HL-60/S4 treated with retinoic acid at 250 ng/mL for 4 days and 3 days (cell line): ENCODE data around the gene FSTL1.

Experiments
- in situ Hi-C: fragments of 300-500 bp; cut with MboI; formaldehyde crosslinking; loops from 2 replicates; pipeline ENCODE4 v1.7.0; 2022; ENCODE audit warnings: low sequenced_read_pairs

The FSTL1 gene

DNA sequence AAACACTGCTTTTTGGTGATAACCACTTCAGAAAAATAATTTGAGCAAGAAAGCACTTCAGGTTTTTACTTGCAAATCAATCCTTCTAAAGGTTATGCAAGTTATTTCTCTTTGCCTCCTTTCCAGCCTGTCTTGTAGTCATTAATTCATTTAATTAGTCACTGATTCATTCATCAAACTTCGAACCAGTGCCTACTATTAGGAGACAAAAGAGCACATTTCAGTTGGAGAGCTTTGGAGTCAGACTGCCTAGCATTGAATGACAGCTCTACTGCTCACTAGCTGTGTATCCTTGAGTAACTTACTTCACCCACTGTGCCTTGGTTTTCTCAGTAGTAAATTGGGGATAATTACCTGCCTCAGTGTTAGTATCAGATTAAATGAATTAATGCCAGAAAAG lies 86.7 kb downstream of the FSTL1 start:
- in situ Hi-C loops, result no loop called here

DNA sequence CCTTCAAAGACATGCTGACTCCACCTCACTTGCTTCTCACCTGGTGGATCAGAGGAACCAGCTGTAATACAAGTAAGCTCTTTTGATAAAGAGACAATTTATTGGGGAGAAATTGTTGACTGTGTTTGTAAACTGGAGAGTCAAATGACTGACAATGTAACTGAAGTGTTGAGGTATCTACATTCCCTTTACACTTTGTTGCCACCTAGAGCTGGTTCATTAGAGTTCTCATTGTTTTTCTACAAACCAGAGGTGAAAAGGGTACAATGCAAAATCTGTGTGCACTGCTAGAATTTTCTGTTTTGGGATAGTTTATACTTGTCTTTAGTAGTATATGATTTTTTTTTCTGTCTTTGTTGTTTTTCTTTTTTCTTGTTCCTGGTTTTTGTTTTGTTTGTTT lies 93.0 kb downstream of the FSTL1 start:
- in situ Hi-C loops, result no loop called here

DNA sequence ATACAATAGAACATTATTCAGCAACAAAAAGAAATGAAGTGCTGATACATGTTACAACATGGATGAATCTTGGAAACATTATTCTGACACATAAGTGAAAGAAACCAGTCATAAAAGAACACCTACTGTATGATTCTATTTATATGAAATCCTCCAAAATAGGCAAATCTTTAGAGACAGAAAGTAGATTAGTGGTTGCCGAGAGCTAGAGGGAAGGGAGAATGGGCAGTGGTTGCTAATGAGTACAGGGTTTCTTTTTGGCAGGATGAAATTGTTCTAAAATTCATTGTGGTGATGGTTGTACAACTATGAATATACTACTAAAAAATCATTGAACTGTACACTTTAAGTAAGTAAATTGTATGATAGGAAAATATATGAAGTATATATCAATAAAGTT lies 95.3 kb downstream of the FSTL1 start:
- in situ Hi-C loops, result no loop called here

DNA sequence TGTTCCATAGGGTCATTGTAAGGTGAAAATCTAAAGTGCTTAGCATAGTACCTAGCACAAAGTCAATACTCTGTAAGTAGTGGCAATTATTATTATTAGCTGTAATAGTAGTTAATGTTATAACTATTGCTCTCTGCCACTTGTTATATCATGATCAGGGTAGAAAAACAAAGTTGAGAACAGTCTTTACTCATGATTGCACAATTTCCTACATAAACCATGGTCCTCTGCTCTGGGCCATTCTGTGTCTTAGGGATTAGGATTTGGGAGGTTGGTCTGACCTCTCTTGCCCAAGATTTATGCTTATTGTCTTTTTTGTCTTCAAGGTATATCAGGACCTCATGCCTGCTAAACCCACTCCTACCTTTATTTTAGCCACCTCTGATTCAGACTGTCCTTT lies 97.3 kb downstream of the FSTL1 start:
- in situ Hi-C loops, result no loop called here

DNA sequence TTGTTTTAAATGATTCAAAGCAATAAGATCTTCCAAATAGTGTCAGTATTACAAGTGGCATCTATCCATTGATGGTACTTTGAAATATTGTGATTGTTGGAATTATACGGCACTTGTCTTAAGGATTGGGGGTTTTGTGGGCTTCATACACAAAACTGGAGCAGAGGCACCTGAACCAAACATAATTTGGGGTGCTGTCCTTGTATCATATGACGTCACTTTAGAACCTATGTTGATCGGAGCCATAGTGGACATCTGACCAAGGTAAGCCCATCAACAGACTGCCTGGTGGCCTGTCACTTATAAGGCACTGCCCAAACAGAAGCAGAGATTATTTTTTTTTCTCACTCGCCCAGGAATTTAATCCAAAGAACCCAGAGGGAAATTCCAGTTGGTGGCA lies 98.8 kb downstream of the FSTL1 start:
- in situ Hi-C loops, result no loop called here

DNA sequence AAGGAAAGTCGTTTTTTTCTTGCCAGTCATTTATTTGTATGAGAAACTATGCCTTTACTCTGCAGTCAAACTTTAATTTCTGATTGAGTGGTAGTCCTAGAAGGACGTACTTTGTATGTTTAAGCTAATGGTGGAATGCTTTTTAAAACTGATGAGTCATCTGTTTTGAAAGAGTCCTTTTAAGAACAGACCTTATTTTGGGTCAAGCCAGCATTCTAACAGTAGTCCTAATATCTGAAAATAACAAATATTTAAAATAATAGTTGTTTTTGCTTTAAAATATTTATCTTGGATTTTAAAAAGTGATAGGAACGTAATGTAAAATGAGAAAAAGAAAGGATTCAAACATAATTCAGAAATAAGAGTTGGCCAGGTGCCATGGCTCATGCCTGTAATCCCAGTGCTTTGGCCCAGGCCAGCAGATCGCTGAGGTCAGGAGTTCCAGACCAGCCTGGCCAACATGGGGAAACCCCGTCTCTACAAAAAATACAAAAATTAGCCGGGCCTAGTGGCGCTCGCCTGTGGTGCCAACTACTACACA lies 100.3 kb downstream of the FSTL1 start:
- in situ Hi-C loops, result no loop called here

DNA sequence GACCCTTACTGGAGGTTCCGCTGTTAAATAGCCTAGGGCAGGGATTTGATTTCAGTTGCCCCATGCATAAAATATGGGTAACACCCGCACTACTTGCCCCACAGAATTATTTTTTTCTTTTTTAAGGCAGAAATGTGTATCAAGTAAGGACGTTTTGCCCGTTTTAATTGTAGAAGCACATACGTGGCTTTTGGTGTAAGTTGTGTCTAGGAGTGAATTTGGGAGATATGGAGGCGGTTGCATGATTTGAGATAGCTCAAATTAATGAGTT lies 101.0 kb downstream of the FSTL1 start:
- in situ Hi-C loops, result no loop called here

DNA sequence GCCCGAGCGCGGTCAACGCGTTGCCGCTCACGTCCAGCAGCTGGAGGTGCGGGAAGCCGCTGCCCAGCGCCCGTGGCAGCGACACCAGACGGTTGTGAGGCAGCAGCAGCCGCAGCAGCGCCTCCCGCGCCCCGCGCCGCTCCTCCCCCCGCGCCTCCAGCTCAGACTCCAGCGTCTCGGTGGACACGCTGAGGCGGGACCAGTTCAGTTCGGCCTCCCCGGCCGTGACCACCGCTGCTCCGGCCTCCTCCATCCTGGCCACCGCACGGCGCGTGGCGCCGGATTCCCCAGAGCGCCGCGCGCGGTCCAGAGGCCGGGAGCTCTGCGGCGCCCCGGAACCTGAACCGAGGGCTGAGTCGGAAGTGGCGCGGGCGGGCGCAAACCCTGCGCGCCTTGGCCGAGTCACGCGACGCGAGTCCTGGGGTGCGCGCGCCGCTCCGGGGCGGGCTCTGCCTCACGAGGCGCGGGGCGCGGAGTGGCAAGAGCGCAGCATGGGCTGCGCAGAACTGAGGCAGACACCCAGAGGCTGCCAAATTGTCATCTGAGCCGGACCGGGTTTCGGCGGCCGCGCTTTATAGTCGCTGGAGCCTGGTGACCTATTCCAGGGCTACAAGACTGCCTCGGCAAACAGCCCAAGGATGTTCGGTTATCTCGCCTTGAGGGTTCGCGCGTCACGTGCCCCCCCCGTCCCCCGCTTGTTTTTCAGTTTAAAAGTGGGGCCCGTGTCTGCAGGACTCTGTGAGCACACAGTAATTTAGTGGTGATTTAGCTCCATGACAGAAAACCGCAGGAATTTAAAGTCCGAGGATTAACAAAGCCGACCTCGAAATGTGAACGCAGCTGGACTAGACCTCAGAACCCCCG lies 101.6 kb downstream of the FSTL1 start, which contains the start of gene LRRC58:
Gene LRRC58 (minus strand): TSS at position 364 of the 864 bp plus-strand sequence. CDS start 111 bp downstream, at position 253.
- in situ Hi-C loops, result no loop called here

DNA sequence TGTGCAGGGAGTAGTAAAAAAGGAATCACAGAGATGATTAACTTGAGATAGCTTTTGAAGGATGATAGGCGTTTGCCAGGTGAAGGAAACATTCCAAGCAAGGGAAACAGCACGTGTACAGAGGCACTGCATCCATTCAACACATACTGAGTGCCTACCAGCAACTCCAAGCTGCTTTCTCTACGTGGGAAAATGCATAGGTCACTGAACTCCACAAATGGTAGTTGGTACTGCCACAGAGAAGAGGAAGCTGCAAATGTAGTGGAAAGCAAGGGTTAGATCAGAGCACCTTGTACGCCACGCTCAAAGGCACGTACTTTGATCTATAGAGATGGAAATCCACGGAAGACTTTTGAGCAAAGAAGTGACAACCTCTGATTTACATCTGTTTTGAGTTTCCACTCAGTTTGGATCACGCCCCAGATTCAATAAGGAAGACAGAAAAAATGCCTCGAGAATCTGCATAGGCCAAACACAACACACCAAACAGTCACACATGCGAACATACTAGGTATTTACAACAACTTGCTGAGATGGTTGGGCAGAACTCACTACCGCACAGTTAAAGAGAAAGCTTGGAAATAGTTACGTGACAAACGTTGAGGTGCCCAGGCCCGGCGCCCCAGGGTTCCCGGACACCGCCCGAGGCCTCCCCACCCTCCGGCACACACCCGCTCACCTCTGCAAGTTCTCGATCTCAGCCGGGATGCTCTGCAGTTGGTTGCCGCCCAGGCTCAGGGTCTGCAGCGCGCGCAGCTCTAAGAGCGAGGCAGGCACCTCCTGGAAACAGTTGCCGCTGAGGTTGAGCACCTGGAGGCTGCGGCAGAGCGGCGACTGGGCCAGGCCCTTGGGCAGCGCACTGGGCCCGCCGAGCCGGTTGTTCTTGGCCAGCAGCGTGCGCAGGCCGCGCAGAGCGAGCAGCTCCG lies 102.5 kb downstream of the FSTL1 start:
- in situ Hi-C loops, result no loop called here

DNA sequence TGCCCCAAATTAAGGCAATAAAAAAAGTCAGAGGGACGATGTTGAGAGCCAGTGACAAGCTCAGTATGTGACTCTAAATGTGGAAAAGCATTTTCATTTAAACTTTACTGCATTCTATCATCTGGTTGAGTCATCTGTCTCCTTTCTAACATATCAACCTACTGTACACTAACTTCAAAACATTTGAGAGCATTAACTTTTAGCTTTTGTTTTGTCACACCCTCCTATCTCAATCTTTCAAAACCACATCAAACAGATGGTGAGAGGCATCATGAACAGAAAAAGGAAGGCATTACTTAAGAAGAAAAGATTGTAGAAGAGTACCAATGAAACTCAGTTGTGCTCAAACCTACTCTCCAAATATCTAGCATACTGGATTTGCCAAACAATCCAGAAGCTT lies 106.4 kb downstream of the FSTL1 start:
- in situ Hi-C loops, result no loop called here
